ENCODE measurements around the gene SIRT3.

SIRT3 gene

DNA sequence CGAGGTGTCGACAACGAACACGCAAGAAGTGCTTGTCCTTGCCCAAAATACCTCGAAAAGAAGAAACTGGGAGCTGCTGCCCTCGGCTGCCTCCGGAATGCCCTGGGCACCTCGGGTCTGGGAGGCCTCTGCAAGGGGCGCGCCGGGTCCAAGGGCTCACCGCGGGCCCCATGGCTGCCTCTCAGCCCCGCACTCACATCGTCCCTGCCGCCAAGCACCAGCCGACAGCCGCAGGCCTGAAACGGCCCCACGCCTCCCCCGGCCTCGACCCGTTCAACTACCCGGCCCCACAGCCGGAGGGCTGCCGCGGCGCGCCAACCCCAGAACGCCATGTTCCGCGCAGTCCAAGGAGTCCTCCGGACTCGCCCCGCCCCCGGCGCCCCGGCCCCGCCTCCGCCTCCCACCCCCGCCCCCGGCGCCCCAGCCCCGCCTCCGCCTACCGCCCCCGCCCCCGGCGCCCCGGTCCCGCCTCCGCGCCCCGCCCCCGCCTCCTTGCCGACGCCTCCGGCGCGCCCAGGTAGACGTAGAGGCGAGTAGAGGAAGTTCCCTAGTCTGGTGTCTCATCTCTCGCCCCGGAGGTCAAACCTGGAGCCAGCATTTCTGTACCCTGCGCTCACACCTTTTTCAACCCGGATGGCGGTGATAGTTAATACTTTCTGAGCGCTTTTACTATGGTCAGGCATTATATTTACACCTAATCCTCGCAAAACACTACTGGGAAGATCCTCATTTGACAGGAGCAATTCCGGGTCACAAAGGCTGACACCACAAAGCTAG, at the start of gene SIRT3:
SIRT3 (minus strand) TSS at position 346 of the 777 bp plus-strand sequence; CDS start at position 332, 14 bp downstream.
- H3K27me3 Mint-ChIP-seq, result no peaks in the 10 kb centered on the region
- peaks cover 14% of the 10 kb centered on the region for H3K36me3 Mint-ChIP-seq
- peak within 1 kb of the TSS; percentile 99 for H3K4me3 Mint-ChIP-seq
- ATAC-seq, result peak; percentile 94
- H3K4me1 Mint-ChIP-seq, result peaks cover 34% of the 10 kb centered on the region
- no peaks in the 10 kb centered on the region for H3K9me3 Mint-ChIP-seq
- peak within 1 kb of the TSS; percentile 96 for H3K27ac Mint-ChIP-seq

DNA sequence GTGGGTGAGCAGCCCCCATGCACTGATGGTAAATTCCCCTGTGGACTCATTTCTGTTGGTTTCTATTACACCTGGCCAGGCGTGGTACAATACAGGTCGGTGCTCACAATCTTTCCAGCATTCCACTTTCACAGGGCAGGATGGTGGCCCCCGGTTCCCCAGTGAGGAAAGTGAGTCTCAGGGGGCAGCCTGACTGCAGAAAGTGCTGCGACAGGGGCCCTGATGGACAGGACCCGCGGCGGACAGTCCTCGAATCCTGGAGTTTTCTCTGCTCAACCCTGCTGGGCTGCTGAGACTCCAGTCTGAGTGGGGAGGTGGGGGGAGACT, 49.7 kb upstream of the SIRT3 start:
- Mint-ChIP-seq H3K36me3 (peaks cover 2% of the 10 kb centered on the region), H3K27ac (peak overlapping the region; percentile 9), H3K4me1 (peaks cover 60% of the 10 kb centered on the region), H3K4me3 (no peak overlapping the region), H3K27me3 (peaks cover 45% of the 10 kb centered on the region), H3K9me3 (no peaks in the 10 kb centered on the region)
- no peak for ATAC-seq

DNA sequence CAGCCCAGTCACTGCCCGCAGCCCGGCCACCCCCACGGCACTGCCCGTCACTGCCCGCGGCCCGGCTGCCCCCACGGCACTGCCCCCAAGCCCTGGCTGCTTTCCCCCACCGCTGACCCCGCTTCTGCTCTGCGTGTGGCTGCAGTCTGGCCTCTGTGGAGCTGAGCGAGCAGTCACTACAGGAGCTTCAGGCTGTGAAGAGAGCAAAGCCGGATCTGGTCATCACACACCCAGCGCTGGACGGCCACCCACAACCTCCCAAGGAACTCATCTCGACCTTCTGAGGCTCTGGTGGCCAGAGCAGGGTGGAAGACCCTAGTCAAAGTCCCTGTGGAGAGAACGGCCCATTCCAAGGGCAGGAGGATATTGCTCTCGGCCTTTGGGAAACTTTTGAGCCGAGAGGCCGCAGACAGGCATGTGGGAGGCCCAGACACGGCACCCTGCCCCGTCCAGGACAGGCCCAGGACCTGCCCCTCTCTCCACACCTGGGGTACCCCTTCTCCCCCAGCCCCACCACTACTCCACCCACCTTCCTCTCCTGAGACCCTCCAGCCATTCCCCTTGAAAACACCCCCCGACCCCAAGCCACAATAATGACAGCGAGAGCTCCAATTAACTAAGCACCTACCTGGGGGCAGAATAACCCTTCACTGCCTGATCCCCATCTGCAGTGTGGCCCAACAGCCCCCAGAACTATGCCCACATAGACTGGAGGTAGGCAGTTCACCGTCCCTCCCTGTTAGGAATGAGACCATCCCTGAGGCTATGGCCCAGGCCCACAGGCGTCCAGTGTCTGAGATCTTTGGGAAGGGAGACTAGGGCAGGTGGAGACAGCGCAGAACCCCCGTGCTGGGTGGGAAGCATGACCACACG, 49.1 kb upstream of the SIRT3 start:
- Mint-ChIP-seq H3K9me3 (no peaks in the 10 kb centered on the region), H3K4me1 (peaks cover 56% of the 10 kb centered on the region), H3K27me3 (peaks cover 47% of the 10 kb centered on the region), H3K36me3 (no peaks in the 10 kb centered on the region), H3K4me3 (no peak overlapping the region), H3K27ac (peak overlapping the region; percentile 9)
- no peak for ATAC-seq

DNA sequence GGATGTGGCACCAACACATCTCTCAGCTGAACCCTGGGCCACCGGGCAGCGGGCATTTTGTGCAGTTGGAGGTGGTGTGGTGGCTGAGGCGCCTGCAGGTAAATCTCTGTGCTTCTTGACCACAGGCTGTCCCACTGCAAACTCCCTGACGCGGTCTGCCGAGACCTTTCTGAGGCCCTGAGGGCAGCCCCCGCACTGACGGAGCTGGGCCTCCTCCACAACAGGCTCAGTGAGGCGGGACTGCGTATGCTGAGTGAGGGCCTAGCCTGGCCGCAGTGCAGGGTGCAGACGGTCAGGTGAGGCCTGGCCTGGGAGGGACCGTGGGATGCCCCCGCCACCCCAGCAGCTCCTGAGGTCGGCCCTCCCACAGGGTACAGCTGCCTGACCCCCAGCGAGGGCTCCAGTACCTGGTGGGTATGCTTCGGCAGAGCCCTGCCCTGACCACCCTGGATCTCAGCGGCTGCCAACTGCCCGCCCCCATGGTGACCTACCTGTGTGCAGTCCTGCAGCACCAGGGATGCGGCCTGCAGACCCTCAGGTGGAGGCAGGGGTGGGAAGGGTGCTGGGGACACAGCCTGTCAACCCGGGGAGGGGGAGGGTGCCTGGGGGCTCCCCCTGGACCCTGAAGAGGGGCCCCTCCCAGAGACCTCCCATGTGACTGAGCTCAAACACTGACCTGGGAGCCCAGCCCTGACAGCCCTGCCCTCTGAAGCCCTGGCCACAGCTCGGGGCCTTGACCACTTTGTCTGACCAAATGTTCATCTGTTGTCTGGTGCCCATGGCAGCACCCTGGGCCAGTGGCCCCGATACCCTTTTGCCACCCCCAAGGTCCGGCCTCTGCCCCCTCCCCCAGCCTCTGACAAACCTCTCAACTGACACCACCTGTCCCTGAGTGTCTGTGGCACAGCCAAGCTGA, 48.2 kb upstream of the SIRT3 start:
- Mint-ChIP-seq H3K27me3 (peaks cover 47% of the 10 kb centered on the region), H3K4me3 (no peak overlapping the region), H3K4me1 (peaks cover 48% of the 10 kb centered on the region), H3K36me3 (no peaks in the 10 kb centered on the region), H3K9me3 (no peaks in the 10 kb centered on the region), H3K27ac (no peak overlapping the region)
- ATAC-seq, result no peak

DNA sequence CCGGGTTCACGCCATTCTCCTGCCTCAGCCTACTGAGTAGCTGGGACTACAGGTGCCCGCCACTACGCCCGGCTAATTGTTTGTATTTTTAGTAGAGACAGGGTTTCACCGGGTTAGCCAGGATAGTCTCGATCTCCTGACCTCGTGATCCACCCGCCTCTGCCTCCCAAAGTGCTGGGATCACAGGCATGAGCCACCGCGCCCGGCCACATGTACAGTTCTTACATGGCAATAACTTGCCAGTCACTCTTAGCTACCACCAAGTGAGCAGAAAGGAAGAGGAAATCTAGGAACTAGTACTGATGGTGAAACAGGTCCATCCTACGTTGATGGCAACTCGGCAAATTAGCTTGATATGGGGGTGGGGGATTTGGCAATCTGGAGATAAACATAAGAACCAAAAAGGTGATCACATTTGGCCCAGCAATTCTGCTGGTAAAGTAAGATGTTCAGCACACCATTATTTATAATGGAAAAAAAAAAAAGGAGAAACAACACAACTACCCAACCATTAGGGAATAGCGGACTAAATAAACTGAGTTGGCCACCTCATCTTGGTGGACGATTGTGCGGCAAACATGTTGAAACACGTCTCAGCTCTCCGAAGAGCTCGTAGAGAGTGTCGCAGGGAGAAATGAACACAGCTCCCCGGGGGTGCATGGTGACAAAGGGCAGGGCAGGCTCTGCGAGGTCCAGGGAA, 47.4 kb upstream of the SIRT3 start:
- H3K27ac Mint-ChIP-seq, result no peak overlapping the region
- peaks cover 47% of the 10 kb centered on the region for H3K27me3 Mint-ChIP-seq
- no peaks in the 10 kb centered on the region for H3K9me3 Mint-ChIP-seq
- peaks cover 52% of the 10 kb centered on the region for H3K4me1 Mint-ChIP-seq
- no peak for ATAC-seq
- H3K36me3 Mint-ChIP-seq, result no peaks in the 10 kb centered on the region
- H3K4me3 Mint-ChIP-seq, result no peak overlapping the region

DNA sequence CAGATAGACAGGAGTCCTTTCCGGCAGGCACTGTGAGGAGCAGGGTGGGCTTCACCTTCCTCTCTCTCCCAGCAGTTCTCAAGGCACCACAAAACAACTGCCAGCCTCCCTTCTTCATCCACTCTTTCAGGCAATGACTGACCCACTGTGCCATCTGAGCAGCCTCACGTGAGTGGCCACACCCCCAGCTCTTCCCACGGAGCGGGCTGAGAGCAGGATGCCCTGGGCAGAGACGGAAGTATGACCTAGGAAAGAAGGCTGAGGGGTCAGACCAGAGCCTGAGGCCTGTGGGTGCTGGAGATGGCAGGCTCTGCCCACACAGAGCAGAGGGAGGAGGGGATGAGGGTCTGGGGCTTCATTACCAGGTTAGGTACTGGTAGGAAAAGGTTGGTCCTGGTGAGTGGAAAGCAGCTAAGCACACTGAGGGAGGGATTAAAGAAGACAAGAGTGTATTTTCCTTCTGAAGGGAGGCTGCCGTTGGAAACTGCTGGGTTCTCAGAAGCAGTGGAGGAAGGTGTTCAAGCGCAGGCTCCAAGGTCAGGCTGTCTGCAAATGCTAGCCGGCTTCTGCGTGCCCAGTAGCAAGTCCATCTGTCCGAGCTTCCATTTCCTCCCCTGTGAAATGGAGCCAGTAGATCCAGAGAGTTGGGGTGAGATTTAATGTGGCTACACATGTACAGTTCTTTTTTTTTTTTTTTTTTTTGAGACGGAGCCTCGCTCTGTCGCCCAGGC, 46.7 kb upstream of the SIRT3 start:
- peaks cover 47% of the 10 kb centered on the region for H3K27me3 Mint-ChIP-seq
- no peak overlapping the region for H3K27ac Mint-ChIP-seq

DNA sequence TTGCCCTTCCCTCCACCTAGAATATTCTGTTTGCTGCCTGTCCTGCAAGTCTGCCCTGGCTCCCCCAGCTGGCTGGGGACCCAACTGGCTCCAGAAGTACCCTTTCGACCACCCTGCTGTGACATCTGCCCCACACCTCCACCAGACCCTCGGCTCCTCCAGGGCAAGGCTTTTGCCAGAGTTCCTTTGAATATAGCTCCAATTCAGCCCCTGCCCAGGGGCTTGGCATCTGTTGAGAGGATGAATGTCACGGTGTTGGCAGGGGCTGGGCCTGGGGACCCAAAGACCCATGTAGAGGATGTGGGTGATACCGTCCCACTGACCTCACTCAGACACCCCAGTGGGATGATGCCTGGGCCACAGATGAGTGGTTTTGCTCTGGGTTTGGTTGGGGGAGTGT, 46.0 kb upstream of the SIRT3 start:
- H3K27me3 Mint-ChIP-seq, result peaks cover 44% of the 10 kb centered on the region
- H3K4me3 Mint-ChIP-seq, result peak overlapping the region; percentile 46
- H3K4me1 Mint-ChIP-seq, result peaks cover 51% of the 10 kb centered on the region
- H3K36me3 Mint-ChIP-seq, result no peaks in the 10 kb centered on the region
- ATAC-seq, result no peak
- H3K27ac Mint-ChIP-seq, result no peak overlapping the region
- H3K9me3 Mint-ChIP-seq, result no peaks in the 10 kb centered on the region

More for the DNA sequence above, 46.7 kb upstream of the SIRT3 start:
- no peaks in the 10 kb centered on the region for H3K9me3 Mint-ChIP-seq
- ATAC-seq, result no peak
- no peaks in the 10 kb centered on the region for H3K36me3 Mint-ChIP-seq
- H3K4me1 Mint-ChIP-seq, result peaks cover 54% of the 10 kb centered on the region
- H3K4me3 Mint-ChIP-seq, result no peak overlapping the region

DNA sequence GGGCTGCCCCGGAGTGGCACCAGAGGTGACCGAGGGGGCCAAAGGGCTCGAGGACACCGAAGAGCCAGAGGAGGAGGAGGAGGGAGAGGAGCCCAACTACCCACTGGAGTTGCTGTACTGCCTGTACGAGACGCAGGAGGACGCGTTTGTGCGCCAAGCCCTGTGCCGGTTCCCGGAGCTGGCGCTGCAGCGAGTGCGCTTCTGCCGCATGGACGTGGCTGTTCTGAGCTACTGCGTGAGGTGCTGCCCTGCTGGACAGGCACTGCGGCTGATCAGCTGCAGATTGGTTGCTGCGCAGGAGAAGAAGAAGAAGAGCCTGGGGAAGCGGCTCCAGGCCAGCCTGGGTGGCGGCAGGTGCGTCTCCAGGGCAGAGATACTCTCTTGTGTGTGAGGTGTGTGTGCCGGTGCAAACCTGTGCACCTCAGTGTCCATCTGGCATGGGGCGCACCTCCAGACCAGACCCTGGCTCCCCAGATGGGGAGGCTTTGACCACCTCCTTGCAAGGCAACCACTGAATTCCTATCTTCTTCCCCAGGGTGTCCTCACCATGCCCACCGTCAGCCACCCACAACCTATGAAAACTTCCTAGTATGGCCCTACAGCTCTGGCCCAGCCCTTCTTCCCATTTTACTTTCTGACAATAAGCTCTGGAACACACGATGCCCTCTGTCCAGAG, 45.5 kb upstream of the SIRT3 start:
- Mint-ChIP-seq H3K9me3 (no peaks in the 10 kb centered on the region), H3K27me3 (peaks cover 38% of the 10 kb centered on the region), H3K36me3 (no peaks in the 10 kb centered on the region), H3K4me1 (peaks cover 46% of the 10 kb centered on the region), H3K4me3 (peak overlapping the region; percentile 63), H3K27ac (peak overlapping the region; percentile 66)
- no peak for ATAC-seq

DNA sequence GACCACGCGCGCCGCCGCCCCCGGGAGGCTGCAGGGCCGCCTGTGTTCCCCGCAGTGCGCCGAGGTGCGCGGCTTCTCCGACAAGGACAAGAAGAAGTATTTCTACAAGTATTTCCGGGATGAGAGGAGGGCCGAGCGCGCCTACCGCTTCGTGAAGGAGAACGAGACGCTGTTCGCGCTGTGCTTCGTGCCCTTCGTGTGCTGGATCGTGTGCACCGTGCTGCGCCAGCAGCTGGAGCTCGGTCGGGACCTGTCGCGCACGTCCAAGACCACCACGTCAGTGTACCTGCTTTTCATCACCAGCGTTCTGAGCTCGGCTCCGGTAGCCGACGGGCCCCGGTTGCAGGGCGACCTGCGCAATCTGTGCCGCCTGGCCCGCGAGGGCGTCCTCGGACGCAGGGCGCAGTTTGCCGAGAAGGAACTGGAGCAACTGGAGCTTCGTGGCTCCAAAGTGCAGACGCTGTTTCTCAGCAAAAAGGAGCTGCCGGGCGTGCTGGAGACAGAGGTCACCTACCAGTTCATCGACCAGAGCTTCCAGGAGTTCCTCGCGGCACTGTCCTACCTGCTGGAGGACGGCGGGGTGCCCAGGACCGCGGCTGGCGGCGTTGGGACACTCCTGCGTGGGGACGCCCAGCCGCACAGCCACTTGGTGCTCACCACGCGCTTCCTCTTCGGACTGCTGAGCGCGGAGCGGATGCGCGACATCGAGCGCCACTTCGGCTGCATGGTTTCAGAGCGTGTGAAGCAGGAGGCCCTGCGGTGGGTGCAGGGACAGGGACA, 44.8 kb upstream of the SIRT3 start:
- Mint-ChIP-seq H3K4me3 (peak overlapping the region; percentile 63), H3K27ac (peak overlapping the region; percentile 66), H3K4me1 (peaks cover 43% of the 10 kb centered on the region), H3K36me3 (no peaks in the 10 kb centered on the region), H3K27me3 (peaks cover 34% of the 10 kb centered on the region), H3K9me3 (no peaks in the 10 kb centered on the region)
- peak; percentile 55 for ATAC-seq

DNA sequence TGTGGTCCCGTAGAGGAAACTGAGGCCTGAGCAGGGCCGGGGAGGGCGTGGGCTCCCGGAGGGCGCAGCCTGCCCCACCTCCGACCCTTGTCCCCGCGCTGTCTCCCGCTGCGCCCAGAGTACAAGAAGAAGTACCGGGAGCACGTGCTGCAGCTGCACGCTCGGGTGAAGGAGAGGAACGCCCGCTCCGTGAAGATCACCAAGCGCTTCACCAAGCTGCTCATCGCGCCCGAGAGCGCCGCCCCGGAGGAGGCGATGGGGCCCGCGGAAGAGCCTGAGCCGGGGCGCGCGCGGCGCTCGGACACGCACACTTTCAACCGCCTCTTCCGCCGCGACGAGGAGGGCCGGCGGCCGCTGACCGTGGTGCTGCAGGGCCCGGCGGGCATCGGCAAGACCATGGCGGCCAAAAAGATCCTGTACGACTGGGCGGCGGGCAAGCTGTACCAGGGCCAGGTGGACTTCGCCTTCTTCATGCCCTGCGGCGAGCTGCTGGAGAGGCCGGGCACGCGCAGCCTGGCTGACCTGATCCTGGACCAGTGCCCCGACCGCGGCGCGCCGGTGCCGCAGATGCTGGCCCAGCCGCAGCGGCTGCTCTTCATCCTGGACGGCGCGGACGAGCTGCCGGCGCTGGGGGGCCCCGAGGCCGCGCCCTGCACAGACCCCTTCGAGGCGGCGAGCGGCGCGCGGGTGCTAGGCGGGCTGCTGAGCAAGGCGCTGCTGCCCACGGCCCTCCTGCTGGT, 44.0 kb upstream of the SIRT3 start:
- Mint-ChIP-seq H3K4me1 (peaks cover 44% of the 10 kb centered on the region), H3K27me3 (peaks cover 27% of the 10 kb centered on the region), H3K4me3 (peak overlapping the region; percentile 74), H3K27ac (no peak overlapping the region), H3K36me3 (no peaks in the 10 kb centered on the region), H3K9me3 (no peaks in the 10 kb centered on the region)
- peak; percentile 65 for ATAC-seq

DNA sequence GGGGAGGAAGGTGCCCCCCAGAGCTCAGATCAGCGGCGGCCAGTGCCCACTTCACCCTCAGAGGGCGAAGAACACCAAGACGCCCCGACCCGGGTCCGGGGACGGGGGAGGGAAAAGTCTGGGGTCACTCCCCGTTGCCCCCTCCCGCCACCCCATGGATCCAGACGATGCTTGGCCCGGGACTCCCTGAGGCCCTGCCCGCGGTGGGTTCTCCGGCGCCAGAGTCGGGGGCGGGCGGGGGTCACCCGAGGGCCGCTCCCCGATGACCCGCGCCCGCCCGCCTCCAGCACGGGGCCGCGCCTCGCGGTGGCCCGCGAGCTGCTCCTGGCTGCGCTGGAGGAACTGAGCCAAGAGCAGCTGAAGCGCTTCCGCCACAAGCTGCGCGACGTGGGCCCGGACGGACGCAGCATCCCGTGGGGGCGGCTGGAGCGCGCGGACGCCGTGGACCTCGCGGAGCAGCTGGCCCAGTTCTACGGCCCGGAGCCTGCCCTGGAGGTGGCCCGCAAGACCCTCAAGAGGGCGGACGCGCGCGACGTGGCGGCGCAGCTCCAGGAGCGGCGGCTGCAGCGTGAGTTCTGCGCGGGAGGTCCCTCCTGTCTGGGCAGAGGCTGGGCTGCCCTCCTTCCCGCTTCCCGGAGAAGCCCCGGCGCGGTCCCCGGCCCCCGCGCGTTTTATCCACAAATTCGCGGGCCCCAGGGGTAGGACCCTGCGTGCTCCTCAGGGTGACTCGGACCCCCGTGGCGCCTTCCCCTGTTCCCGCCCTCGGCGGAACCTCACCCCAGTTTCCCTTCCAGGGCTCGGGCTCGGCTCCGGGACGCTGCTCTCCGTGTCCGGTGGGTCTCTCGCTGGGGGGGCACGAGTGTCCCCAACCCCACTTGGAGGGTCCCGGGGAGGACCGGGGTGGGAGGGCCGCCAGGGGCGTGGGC, 43.2 kb upstream of the SIRT3 start:
- ATAC-seq, result peak; percentile 52
- H3K4me3 Mint-ChIP-seq, result peak overlapping the region; percentile 40
- H3K27me3 Mint-ChIP-seq, result peaks cover 25% of the 10 kb centered on the region
- peak overlapping the region; percentile 47 for H3K27ac Mint-ChIP-seq
- no peaks in the 10 kb centered on the region for H3K36me3 Mint-ChIP-seq
- H3K9me3 Mint-ChIP-seq, result no peaks in the 10 kb centered on the region
- peaks cover 49% of the 10 kb centered on the region for H3K4me1 Mint-ChIP-seq

Data from stimulated activated memory B cell treated with anti-CD40 and anti-IgM and Interleukin-4, amounts not matched to agents 10 μg/mL and 1 μg/mL and 100 μg/mL, for 72 hours (primary cell).